HG03575 (cell line): ENCODE results near the gene PPP3CB.

Experiments
- ATAC-seq: cut with Tn5 transposase; IDR thresholded peaks from one replicate; pipeline ENCODE4 v1.9.1; 2021; ENCODE audit not compliant: unreplicated experiment, insufficient number of reproducible peaks, low FRiP score; ENCODE audit errors: extremely low read depth

PPP3CB gene

GRCh38 chr10:73495884-73496674 lies at the start of gene PPP3CB:
TSS of gene PPP3CB (minus strand) at chr10:73496024. CDS start at chr10:73495889, 135 bp downstream.
- peak; percentile 27 for ATAC-seq

- ATAC-seq: no peak
These were observed 49.5 kb upstream of the PPP3CB start for GRCh38 chr10:73545357-73545756.

GRCh38 chr10:73537709-73538108 lies 41.9 kb upstream of the PPP3CB start:
- no peak for ATAC-seq

GRCh38 chr10:73537288-73537687 lies 41.5 kb upstream of the PPP3CB start:
- no peak for ATAC-seq

- ATAC-seq: no peak
These were observed 39.0 kb upstream of the PPP3CB start for GRCh38 chr10:73534857-73535256.

GRCh38 chr10:73529089-73529832 lies 33.4 kb upstream of the PPP3CB start:
- ATAC-seq: no peak

GRCh38 chr10:73522263-73522662 lies 26.4 kb upstream of the PPP3CB start:
- ATAC-seq: no peak

- no peak for ATAC-seq
These were observed 23.5 kb upstream of the PPP3CB start for GRCh38 chr10:73519336-73519735.

GRCh38 chr10:73517166-73517888 lies 21.5 kb upstream of the PPP3CB start:
- ATAC-seq: no peak

GRCh38 chr10:73512207-73512743 lies 16.5 kb upstream of the PPP3CB start:
- ATAC-seq: no peak

- no peak for ATAC-seq
These were observed 13.9 kb upstream of the PPP3CB start for GRCh38 chr10:73509695-73510094.

- ATAC-seq: no peak
These were observed 10.7 kb upstream of the PPP3CB start for GRCh38 chr10:73506491-73506890.

GRCh38 chr10:73506074-73506473 lies 10.2 kb upstream of the PPP3CB start:
- no peak for ATAC-seq

GRCh38 chr10:73503037-73503436 lies 7.2 kb upstream of the PPP3CB start:
- ATAC-seq: no peak

GRCh38 chr10:73501651-73502050 lies 5.8 kb upstream of the PPP3CB start:
- no peak for ATAC-seq

GRCh38 chr10:73497623-73498022 lies 1.8 kb upstream of the PPP3CB start:
- no peak for ATAC-seq

- ATAC-seq: peak; percentile 55
These were observed 469 bp downstream of the PPP3CB start for GRCh38 chr10:73495226-73495883.

- no peak for ATAC-seq
These were observed 973 bp downstream of the PPP3CB start for GRCh38 chr10:73494877-73495225.

- ATAC-seq: no peak
These were observed 1.6 kb downstream of the PPP3CB start for GRCh38 chr10:73494213-73494612.
